Inflammatory macrophage treated with lipopolysaccharide for 4 hours (primary cell): ENCODE results near the gene CARD14.
"Not testable (repeated sequence)": the region's sequence is repeated elsewhere in the genome, so short reads cannot be mapped to it uniquely, and the experiment has no call there.

Experiments
- DNase-seq: peaks from one replicate; pipeline ENCODE4 v3.0.0-alpha.2; 2020

CARD14 gene

GRCh38 chr17:80256034-80256350 lies 86.2 kb downstream of the CARD14 start:
- no peak for DNase-seq

GRCh38 chr17:80257716-80258213 lies 87.9 kb downstream of the CARD14 start:
- DNase-seq, result no peak

- not testable (repeated sequence) for DNase-seq
These were observed 88.5 kb downstream of the CARD14 start for GRCh38 chr17:80258296-80258695.
